ENCODE results near the gene SLC12A5. TPM values are rescaled to one million over a fixed set of nuclear protein-coding genes. Genes with fewer than 3 reads are reported as not detected.

Gene SLC12A5
- total RNA-seq, 1 donor from 2014 or later = 0.73 TPM

DNA sequence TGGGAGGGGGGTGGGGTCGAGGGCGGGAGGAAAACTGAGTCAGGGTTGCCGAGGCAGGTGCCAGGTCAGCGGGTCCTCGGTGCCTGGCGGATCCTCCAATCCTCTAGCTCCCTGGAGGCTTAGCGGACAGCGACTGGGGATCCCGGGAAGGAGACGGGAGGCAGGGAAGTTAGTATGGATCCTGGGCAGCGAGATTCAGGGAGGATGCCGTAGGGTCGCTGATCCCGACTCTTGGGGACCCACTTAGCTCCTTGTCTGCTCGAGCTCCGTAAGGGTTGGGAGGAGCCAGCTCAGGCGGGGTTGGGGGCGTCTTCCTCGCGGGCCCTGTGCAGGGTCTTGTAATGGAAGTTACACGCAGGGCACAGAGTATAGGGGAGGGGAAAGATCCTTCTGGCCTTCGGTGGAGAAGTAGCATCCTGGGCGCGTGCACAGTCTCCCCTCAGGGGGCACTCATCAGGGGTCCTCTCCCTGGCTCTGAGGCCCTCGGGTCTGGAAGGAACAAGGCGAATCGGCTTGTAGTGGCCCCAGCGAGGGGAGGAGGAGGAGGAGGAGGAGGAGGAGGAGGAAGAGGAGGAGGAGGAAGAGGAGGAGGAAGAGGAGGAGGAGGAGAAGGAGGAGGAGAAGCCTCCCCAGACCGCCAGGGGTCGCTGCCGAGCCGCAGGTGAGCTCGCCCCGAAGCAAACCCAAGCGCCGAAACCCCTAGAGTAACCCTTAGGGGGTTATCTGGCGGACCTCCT lies 6.4 kb upstream of the SLC12A5 start:
- DNase-seq (ENCODE audit: low spot score) = peak; percentile 87
- intact Hi-C loops (cut with DNase I) = loop anchor here (5.0 kb wide), 1 partner anchor 40 kb away; no protein-coding TSS in a partner anchor

DNA sequence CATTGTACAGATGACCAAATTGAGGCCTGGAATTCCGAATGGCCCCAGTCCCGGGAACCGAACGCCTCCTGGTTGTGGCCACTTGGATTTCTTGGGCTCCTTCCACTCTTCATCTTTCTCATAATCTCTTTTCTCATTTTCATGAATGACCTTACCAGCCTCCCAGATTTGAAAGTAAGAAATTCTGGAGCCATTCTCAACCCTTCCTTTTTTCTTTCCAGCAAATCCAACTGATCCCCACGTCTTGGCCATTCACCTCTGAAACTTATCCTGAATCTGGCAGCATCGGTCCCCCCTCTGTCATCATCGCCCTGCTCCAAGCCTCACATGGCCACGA lies 5.9 kb upstream of the SLC12A5 start:
- DNase-seq (ENCODE audit: low spot score) = no peak
- intact Hi-C loops (cut with DNase I) = loop anchor here (5.0 kb wide), 1 partner anchor 39 kb away; no protein-coding TSS in a partner anchor

DNA sequence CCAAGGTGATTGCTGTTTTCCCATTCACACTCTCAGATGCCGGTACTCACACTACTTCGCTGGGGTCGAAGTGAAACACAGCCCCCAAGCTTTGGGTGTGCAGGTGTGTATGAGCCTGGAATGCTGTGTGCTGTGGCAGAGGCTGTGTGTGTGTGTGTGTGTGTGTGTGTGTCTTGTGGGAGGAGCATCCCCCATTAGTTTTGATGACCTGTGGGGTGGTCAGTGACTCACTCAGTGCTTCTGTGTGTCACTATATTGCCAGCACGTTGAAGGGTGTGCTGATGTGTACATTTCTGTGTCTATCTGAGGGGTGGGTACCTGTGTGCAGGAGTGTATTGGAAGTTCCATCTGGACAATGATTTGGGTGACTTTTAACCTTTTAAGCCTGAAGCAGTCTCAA lies 5.0 kb upstream of the SLC12A5 start:
- intact Hi-C loops (cut with DNase I) = loop anchor here (5.0 kb wide), 1 partner anchor 38 kb away; no protein-coding TSS in a partner anchor
- no peak for DNase-seq (ENCODE audit: low spot score)

DNA sequence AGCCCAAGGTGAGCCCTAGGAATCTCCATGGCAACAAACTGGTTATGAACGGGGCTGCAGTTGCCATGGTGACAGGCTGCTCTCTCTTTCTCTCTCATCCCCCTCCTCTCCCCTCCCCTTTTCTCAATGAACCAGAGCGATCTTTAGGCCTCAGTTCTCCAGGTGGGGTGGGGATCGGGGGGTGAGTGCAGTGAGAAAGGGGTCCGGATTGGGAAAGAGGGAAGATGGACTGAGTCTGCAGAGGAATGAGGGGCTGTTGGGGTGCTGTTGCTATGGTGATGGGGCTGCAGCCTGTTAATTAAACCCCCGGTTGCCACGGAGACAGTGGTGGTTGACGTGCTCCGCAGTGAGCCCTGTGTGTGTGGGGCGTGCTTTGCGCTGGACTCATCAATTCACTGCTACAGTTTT lies 3.6 kb upstream of the SLC12A5 start:
- intact Hi-C loops (cut with DNase I) = no loop called here
- DNase-seq (ENCODE audit: low spot score) = no peak

DNA sequence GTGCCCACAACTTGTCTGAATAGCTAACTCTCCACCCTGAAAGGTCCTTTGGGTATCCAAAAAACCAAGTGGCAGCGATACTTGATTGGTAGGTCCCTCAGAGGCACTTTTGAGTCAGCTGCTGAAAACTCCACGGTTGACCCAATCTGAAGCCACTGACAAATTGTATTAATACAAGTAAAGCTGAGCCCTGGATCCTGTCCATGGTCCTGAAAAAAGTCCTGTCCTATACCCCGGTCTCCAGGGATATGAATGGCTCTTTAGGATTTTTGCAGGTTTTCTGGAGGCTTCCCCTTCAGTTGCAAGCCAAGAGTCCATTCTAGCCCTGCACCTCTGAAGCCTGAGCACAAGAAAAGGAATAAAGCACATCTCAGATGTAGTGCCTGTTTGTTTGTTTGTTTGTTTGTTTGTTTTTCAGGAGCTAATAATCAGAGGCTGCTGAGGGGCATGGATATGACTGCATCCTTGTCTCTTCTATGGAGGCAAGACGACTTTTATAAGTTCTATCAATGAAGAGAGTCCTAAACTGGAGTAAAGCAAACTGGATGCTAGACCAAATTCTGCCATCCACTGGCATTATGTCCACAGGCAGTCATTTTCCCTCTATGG lies 1.7 kb upstream of the SLC12A5 start:
- intact Hi-C loops (cut with DNase I) = no loop called here
- no peak for DNase-seq (ENCODE audit: low spot score)

DNA sequence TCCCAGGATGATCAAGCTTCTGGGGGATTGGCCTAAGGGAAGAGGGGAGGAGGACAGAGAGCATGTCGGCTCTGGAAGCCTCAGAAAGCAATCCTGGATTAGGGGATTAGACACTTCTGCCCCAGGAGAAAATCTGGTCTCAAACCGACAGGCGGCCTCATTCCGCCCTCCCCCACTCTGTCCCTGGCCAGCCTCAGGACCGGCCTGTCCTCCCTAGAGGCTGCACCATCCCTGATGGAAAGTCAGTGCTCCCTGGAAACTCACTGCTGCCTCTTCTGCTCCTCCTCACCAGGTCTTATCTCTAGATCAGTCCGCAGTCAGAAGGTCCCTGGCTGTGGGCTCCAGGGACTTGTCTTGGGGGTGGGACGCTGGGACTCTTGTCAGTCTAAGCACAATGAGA lies 905 bp upstream of the SLC12A5 start:
- intact Hi-C loops (cut with DNase I) = no loop called here
- DNase-seq (ENCODE audit: low spot score) = no peak

DNA sequence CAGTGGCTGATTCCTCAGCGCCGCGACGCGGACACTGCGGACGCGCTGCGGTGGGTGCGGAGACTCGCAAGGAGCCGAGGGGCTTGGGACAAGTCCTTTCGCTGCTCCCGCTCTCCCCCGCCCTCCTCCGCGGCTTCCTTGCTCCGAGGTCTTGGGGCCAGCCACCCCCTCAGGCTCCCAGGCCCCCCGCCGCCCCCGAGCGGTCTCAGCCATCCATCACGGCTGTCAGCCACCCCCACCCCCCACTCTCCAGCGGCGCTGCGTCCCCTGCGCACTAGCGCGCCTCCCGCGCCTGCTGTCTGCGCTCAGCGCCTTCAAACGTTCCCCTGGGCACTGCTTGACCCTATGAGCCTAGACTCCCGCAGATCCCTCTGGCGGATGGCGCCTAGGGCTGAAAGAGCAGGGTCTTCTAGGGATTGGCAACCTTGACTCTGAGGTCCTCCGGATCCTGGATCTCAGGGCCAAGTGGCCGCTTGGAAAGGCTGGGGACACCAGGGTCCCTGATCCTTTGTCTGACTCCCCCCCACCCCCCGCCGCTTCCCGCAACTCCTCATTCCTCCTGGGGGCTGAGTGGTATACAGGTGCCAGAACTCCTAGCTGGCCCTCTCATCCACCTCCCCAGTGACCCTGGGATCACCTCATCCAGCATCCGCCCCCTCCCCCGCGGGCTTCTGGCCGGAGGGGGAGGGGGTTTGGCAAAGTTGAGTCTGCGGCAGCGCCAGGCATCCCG lies 1.4 kb downstream of the SLC12A5 start:
- intact Hi-C loops (cut with DNase I) = no loop called here
- DNase-seq (ENCODE audit: low spot score) = no peak

DNA sequence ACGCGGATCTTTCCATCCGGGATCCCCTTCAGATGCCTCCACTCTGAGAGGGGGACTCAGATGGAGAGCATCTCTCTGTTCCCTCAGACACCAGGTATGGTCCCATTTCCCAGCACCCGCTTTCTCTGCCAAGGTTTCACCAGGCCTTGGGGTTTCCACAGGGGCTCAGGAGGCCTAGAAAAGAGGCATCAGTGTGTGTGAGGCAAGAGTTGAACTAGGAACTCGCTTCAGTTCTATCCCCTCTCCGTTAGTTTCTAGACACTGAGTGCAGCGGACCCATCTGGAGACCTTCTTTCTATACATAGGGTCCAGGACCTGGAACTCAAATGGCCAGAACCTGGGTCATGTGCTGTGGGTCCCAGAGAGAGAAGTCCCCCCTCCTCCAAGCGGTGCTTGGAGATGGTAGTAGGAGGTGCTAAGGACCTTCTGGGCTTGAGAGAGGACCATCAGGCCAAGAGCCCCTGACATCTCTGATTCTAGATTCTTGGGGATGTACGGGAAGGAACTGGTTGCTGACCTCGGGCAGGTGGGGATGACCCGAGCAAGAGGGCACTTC lies 2.1 kb downstream of the SLC12A5 start:
- DNase-seq (ENCODE audit: low spot score) = no peak
- intact Hi-C loops (cut with DNase I) = no loop called here

DNA sequence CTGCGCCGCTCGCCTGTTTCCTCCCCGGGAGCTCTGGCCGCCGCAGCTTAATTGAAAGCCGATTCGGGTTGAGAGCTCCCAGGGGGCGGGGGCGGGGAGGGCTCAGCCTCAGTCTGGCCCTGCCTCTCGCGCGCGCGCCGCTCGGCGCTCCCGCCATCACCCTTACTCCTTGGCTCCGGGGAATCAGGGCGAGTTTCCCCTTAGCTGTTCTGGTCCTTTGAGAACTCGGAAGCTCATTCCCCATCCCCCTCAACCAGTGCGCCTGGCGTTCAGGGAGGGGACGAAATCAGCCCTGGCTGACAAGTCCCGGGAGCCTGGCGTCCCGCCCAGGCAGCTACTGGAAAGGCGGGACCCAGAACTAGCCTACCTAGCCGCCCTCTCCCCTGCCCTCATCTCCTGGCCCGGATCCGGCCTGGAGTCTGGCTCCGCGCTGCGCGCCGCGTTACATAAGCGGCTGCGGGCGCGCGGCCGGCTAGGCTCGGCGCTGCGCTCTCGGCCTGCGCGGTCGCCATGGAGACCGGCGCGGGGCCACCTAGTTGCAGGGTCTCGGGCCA lies 2.8 kb downstream of the SLC12A5 start:
- intact Hi-C loops (cut with DNase I) = no loop called here
- no peak for DNase-seq (ENCODE audit: low spot score)

DNA sequence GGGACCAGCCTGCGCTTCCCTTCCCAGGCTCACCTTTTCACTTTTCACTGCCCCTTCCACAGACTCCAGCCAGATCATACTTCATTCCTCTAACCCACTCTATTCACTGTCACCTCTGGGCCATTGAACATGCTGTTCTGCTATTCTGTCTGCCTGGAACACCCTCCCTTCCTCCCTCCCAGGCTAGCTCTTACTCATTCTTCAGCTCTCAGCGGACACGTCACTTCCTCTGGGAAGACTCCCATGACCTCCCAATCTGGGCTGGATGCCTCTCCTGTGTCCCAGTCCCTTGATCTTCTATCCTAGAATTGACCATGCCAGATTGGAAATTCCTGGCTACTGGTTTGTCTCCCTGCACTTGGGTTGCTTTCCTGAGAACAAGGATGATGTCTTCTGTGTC lies 5.0 kb downstream of the SLC12A5 start:
- intact Hi-C loops (cut with DNase I) = no loop called here
- no peak for DNase-seq (ENCODE audit: low spot score)

DNA sequence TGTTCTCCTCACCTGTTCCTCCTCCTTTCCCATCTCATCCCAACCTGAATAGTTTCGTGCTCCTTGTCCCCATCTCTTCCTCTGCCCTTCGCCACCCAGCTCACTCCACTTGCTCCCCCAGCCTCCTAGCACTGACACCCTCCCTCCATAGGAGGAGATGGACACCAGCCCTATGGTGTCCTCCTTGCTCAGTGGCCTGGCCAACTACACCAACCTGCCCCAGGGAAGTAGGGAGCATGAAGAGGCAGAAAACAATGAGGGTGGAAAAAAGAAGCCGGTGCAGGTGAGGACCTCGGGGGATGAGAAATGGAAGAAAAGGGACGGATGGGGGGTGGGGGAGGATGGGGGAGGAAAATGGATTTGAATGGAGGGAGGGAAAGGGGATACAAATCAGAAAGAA lies 6.2 kb downstream of the SLC12A5 start:
- DNase-seq (ENCODE audit: low spot score) = no peak
- intact Hi-C loops (cut with DNase I) = no loop called here

DNA sequence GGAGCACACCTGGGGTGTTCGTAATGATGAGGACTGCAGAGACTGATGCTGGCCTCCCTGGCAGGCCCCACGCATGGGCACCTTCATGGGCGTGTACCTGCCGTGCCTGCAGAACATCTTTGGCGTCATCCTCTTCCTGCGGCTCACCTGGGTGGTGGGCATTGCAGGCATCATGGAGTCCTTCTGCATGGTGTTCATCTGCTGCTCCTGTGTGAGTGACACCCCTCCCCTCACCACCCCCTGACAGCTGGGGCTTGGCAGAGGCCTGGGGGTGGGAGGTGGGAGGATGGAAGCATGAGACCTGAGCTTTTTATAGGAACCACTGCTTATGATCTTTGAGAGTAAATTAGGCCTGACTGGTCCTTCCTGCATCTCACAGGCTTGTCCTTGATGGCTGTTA lies 6.7 kb downstream of the SLC12A5 start:
- intact Hi-C loops (cut with DNase I) = no loop called here
- DNase-seq (ENCODE audit: low spot score) = no peak

DNA sequence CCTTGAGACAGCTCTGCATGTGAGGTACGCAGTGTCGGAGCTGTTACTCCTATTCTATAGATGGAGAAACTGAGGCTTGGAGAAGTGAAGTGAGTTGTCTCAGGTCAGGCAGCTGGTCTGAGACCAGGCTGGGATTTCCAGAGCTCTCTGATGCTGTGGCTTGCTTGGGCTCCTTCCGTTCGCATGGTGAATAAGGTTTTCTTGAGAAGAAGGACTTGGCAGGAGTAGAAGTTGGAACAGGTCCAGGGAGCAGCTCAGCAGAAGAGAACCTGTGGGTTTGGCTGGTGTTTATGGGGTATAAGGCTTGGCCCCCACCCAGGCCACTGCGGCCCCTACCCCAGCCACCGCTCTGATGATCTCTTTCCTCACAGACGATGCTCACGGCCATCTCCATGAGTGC lies 7.4 kb downstream of the SLC12A5 start:
- intact Hi-C loops (cut with DNase I) = no loop called here
- DNase-seq (ENCODE audit: low spot score) = no peak

DNA sequence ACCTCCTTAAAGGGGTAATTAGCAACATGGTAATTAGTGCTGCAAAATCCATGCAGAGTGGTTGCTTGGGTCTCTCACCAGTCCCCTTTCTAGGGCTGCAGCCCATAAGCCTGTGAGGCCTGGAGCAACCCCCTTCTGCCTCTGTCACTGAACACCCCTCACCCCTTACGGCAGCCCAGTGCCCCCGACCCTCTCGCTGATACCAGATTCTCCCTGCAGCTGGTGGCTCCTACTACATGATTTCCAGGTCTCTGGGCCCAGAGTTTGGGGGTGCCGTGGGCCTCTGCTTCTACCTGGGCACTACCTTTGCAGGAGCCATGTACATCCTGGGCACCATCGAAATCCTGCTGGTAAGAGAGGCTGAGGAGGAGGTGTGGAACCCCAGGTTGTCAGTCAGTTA lies 8.0 kb downstream of the SLC12A5 start:
- DNase-seq (ENCODE audit: low spot score) = no peak

DNA sequence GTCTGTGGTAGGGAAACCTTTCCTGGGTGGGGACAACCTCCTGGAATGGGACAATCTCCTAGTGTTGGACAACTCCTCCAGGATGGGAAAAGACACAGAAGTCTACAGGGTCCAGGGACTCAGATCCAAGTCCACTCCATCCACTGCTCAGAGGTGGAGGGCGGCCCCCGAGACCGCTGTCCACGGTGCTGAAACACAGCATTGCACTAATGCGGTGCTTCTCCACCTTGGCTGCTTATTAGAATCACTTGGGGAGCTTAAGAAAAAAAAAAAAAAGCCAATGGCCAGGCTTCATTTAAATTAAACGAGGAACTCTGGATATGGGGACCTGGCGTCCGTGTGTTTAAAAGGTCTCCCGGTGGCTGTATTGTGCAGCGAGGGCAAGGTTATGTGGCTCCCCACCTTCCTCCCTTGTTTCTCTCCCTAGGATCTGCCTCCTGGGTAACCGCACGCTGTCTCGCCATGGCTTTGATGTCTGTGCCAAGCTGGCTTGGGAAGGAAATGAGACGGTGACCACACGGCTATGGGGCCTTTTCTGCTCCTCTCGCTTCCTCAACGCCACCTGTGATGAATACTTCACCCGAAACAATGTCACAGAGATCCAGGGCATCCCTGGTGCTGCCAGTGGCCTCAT lies 12.0 kb downstream of the SLC12A5 start:
- intact Hi-C loops (cut with DNase I) = no loop called here
- no peak for DNase-seq (ENCODE audit: low spot score)

More for the DNA sequence above, 8.0 kb downstream of the SLC12A5 start:
- intact Hi-C loops (cut with DNase I) = no loop called here

DNA sequence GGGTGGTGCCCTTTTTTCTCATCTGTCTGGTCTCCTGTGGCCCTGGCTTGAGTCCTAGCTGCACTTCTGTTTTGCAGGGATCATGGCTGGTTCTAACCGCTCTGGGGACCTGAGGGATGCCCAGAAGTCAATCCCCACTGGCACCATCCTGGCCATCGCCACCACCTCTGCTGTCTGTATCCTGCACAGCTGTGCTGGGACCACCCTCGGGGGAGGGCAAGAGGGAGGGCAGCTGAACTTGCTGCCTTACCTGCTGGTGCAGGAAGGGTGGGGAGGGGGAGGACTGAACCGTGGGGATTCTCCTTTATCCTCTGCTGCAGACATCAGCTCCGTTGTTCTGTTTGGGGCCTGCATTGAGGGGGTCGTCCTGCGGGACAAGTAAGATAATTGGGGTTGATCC lies 14.5 kb downstream of the SLC12A5 start:
- intact Hi-C loops (cut with DNase I) = no loop called here
- DNase-seq (ENCODE audit: low spot score) = no peak

DNA sequence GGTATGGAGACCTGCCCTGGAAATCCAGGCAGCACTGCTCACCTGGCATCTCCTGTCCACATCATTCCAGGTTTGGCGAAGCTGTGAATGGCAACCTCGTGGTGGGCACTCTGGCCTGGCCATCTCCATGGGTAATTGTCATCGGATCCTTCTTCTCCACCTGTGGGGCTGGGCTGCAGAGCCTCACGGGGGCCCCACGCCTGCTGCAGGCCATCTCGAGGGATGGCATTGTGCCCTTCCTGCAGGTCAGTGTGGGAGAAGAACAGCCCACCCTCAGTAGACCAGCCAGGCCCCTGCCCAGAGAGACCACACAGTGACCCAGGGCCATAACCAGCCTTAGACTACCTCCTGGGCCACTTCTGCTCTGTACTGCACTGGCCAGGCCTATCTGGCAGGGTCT lies 15.9 kb downstream of the SLC12A5 start:
- intact Hi-C loops (cut with DNase I) = no loop called here

DNA sequence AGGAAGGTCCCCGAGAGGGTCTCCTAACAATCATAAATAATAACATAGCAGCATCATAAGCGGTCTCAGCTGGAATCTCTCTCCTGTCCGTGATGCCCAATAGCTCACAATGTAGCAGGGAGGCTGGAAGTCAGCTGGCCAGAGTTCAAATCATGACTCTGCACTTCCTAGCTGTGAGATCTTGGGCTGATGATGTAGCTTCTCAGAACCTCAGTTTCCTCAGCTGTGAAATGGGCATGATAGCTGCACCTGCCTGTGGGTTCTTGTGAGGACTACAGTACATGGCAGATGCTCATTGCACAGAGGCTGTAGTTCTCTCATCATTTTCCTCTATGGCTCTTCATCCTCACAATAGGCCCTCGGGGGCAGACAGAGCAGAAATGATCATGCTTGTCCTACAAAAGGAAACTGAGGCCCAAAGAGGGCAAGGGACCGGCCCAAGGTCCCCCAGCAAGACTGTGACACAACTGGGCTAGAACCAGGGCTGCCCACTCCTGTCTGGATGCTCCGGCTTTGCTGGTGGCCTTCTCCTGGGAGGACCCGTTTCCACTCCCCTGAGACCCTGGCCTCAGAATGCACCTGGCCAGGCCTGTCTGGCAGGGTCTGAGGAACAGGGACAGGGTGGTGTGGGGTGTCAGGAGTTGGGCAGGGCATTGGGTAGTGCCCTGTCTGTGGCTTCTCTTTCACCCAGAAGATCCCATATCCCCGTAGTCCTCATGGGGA lies 17.7 kb downstream of the SLC12A5 start:
- intact Hi-C loops (cut with DNase I) = no loop called here
- DNase-seq (ENCODE audit: low spot score) = no peak

More for the DNA sequence above, 15.9 kb downstream of the SLC12A5 start:
- no peak for DNase-seq (ENCODE audit: low spot score)

DNA sequence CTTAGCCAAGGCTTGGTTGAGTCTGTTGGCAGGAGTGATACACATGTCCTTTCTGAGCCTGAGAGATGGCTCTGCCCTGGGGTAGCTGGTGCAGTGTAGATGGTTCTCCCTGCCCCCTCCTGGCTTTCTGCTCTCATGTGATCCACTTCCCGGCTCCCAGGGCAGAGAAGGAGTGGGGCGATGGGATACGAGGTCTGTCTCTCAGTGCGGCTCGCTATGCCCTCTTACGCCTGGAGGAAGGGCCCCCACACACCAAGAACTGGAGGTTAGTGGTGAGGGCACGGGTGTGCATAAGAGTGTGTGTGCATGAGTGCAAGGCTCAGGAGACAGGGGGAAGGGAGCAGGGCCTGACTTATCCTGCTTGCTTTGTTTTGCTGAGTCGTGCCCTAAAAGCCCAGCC lies 18.8 kb downstream of the SLC12A5 start:
- intact Hi-C loops (cut with DNase I) = no loop called here
- DNase-seq (ENCODE audit: low spot score) = no peak

Data from cardiac septum (tissue), 1 donor.